ENCODE data around the gene SHISAL1.

SHISAL1 gene

DNA sequence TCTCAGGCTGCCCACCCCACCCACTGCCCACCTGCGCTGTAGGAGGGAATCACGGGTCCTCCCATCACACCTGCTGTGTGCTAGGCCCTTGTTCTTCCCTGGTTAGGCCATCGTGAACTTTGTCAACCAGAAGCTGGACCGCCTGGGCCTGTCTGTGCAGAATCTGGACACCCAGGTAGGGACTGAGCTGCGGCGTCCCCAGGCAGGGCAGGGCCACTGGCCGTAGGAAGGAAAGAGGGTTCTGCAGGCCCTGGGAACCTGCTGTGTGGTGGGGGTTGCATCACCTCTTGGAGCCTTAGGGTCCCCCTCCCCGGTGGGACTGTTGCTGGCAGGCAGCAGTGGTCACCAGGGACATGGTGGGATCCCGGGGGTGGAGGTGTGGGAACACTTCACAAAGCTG lies 116.5 kb downstream of the SHISAL1 start:
- no peaks in the 10 kb centered on the region for H3K36me3 ChIP-seq (ENCODE audit: control insufficient read depth in 1 of 2, insufficient read depth in 2 of 2, low read depth in 1 of 2, low read length in 2 of 2)
- no peak overlapping the region for H3K4ac ChIP-seq (ENCODE audit: low read depth in 1 of 2, low read length in 2 of 2)
- 62% methylated on average over 8 of the region's 9 CpGs for WGBS
- no peak overlapping the region for H2AK5ac ChIP-seq (ENCODE audit: low read length, severe bottlenecking)
- no peak for DNase-seq
- H3K27me3 ChIP-seq (ENCODE audit: control insufficient read depth in 1 of 2, insufficient read depth in 1 of 2, low read length in 2 of 2), result peaks cover 49 to 82% of the 10 kb centered on the region in 2 experiments
- peaks cover 5% of the 10 kb centered on the region for H3K4me1 ChIP-seq (ENCODE audit: control insufficient read depth, insufficient read depth, low read depth, low read length)
- no peaks in the 10 kb centered on the region for H3K79me1 ChIP-seq (replicated peaks; ENCODE audit: low read length, poor library complexity, severe bottlenecking)
- no peak overlapping the region for H3K23ac ChIP-seq (ENCODE audit: low read length in 2 of 2)
- no peak overlapping the region for H2BK12ac ChIP-seq (ENCODE audit: low read length in 2 of 2)
- no peak overlapping the region for H4K8ac ChIP-seq (ENCODE audit: low read length)
- H3K4me3 ChIP-seq (ENCODE audit: insufficient read depth in 1 of 2, low read depth in 1 of 2, low read length in 2 of 2), result no peak overlapping the region
- H3K9me3 ChIP-seq (ENCODE audit: control insufficient read depth, low read length), result no peaks in the 10 kb centered on the region
- H3K4me2 ChIP-seq (ENCODE audit: low read length, poor library complexity, severe bottlenecking), result no peak overlapping the region
- no peak overlapping the region for H2BK15ac ChIP-seq (ENCODE audit: low read depth, poor library complexity, severe bottlenecking)
- no peak overlapping the region for H3K18ac ChIP-seq (ENCODE audit: low read depth in 1 of 2, low read length in 2 of 2)
- H2BK120ac ChIP-seq (ENCODE audit: low read depth, low read length), result no peak overlapping the region
- no peak overlapping the region for H4K91ac ChIP-seq (ENCODE audit: low read length)
- H3K14ac ChIP-seq (ENCODE audit: low read length in 2 of 2), result peak overlapping the region in 1 of 2 experiments; percentile 50
- H2BK5ac ChIP-seq (ENCODE audit: low read depth, low read length, poor library complexity, severe bottlenecking), result no peak overlapping the region
- no peak overlapping the region for H3K9ac ChIP-seq (ENCODE audit: low read length)
- no peak overlapping the region for H2AFZ ChIP-seq (ENCODE audit: low read depth, low read length)
- H3K27ac ChIP-seq (ENCODE audit: low read length, poor library complexity, severe bottlenecking), result no peak overlapping the region

DNA sequence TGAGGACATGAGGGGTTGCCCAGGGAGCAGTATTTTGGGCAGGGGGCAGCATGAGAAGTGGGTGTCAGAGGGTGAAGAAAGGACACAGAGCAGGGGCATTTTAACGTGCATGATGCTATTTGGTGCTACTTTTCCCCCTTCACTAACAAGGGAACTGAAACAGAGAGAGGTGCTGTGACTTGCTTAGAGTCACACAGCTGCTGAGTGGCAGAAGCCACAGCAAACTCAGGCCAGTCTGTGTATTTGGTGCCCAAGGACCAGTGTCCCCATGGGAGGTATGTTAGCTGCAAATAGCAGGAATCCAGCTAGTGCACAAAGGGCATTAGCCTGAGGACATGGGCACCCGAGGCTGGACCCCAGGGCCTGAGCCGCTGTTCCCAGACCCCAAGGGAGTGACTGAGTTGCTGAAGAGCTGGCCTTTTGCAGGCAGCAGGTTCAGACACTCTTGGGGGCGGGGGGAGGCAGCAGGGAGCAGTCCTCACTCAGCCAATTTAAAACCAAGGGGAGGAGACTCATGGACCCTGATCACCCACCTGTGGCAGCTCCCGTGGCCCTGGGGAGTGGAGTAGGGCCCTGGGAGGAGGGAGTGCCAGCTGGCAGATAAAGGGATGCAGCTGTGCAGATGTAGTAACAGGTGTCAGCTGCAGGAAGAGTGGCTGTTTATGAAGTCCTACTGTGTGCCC lies 117.4 kb downstream of the SHISAL1 start:
- no peak for DNase-seq

DNA sequence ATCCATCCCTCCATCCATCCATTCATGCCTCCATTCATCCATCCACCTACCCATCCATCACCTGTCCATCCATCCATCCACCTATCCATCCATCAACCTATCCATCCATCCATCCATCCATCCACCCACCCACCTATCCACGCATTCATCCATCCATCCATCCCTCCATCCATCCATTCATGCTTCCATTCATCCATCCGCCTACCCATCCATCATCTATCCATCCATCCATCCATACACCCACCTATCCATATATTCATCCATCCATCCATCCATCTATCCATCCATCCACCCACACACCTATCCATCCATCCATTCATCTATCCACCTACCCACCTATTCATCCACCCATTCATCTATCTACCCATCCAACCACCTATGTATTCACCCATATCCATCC lies 118.2 kb downstream of the SHISAL1 start:
- Histone ChIP-seq H4K8ac (ENCODE audit: low read length) (no peak overlapping the region), H2BK5ac (ENCODE audit: low read depth, low read length, poor library complexity, severe bottlenecking) (no peak overlapping the region), H2AK5ac (ENCODE audit: low read length, severe bottlenecking) (no peak overlapping the region), H2BK12ac (ENCODE audit: low read length in 2 of 2) (no peak overlapping the region), H3K4me1 (ENCODE audit: control insufficient read depth, insufficient read depth, low read depth, low read length) (no peaks in the 10 kb centered on the region), H3K23ac (ENCODE audit: low read length in 2 of 2) (no peak overlapping the region), H3K36me3 (ENCODE audit: control insufficient read depth in 1 of 2, insufficient read depth in 2 of 2, low read depth in 1 of 2, low read length in 2 of 2) (no peaks in the 10 kb centered on the region), H2BK120ac (ENCODE audit: low read depth, low read length) (no peak overlapping the region), H2AFZ (ENCODE audit: low read depth, low read length) (no peak overlapping the region), H3K4ac (ENCODE audit: low read depth in 1 of 2, low read length in 2 of 2) (no peak overlapping the region), H3K79me1 (replicated peaks; ENCODE audit: low read length, poor library complexity, severe bottlenecking) (no peaks in the 10 kb centered on the region), H3K14ac (ENCODE audit: low read length in 2 of 2) (no peak overlapping the region), H4K91ac (ENCODE audit: low read length) (no peak overlapping the region), H3K27ac (ENCODE audit: low read length, poor library complexity, severe bottlenecking) (no peak overlapping the region), H3K18ac (ENCODE audit: low read depth in 1 of 2, low read length in 2 of 2) (no peak overlapping the region), H3K9me3 (ENCODE audit: control insufficient read depth, low read length) (no peaks in the 10 kb centered on the region), H2BK15ac (ENCODE audit: low read depth, poor library complexity, severe bottlenecking) (no peak overlapping the region), H3K27me3 (ENCODE audit: control insufficient read depth in 1 of 2, insufficient read depth in 1 of 2, low read length in 2 of 2) (peaks cover 33 to 66% of the 10 kb centered on the region in 2 experiments), H3K4me2 (ENCODE audit: low read length, poor library complexity, severe bottlenecking) (no peak overlapping the region), H3K9ac (ENCODE audit: low read length) (no peak overlapping the region), H3K4me3 (ENCODE audit: insufficient read depth in 1 of 2, low read depth in 1 of 2, low read length in 2 of 2) (no peak overlapping the region)
- no peak for DNase-seq
- 70% methylated on average over 2 of the region's 2 CpGs for WGBS

More for the DNA sequence above, 117.4 kb downstream of the SHISAL1 start:
- Histone ChIP-seq H3K36me3 (ENCODE audit: control insufficient read depth in 1 of 2, insufficient read depth in 2 of 2, low read depth in 1 of 2, low read length in 2 of 2) (no peaks in the 10 kb centered on the region), H3K27me3 (ENCODE audit: control insufficient read depth in 1 of 2, insufficient read depth in 1 of 2, low read length in 2 of 2) (peaks cover 40 to 74% of the 10 kb centered on the region in 2 experiments), H3K9me3 (ENCODE audit: control insufficient read depth, low read length) (no peaks in the 10 kb centered on the region), H2AFZ (ENCODE audit: low read depth, low read length) (no peak overlapping the region), H2BK5ac (ENCODE audit: low read depth, low read length, poor library complexity, severe bottlenecking) (no peak overlapping the region), H2BK120ac (ENCODE audit: low read depth, low read length) (no peak overlapping the region), H3K9ac (ENCODE audit: low read length) (no peak overlapping the region), H4K8ac (ENCODE audit: low read length) (no peak overlapping the region), H3K27ac (ENCODE audit: low read length, poor library complexity, severe bottlenecking) (no peak overlapping the region), H2AK5ac (ENCODE audit: low read length, severe bottlenecking) (no peak overlapping the region), H3K4me3 (ENCODE audit: insufficient read depth in 1 of 2, low read depth in 1 of 2, low read length in 2 of 2) (no peak overlapping the region), H3K23ac (ENCODE audit: low read length in 2 of 2) (no peak overlapping the region), H2BK12ac (ENCODE audit: low read length in 2 of 2) (no peak overlapping the region), H2BK15ac (ENCODE audit: low read depth, poor library complexity, severe bottlenecking) (no peak overlapping the region), H3K4me2 (ENCODE audit: low read length, poor library complexity, severe bottlenecking) (no peak overlapping the region), H3K4ac (ENCODE audit: low read depth in 1 of 2, low read length in 2 of 2) (no peak overlapping the region), H3K79me1 (replicated peaks; ENCODE audit: low read length, poor library complexity, severe bottlenecking) (no peaks in the 10 kb centered on the region), H3K4me1 (ENCODE audit: control insufficient read depth, insufficient read depth, low read depth, low read length) (no peaks in the 10 kb centered on the region), H3K18ac (ENCODE audit: low read depth in 1 of 2, low read length in 2 of 2) (no peak overlapping the region), H4K91ac (ENCODE audit: low read length) (no peak overlapping the region), H3K14ac (ENCODE audit: low read length in 2 of 2) (no peak overlapping the region)
- WGBS, result 67% methylated on average over 5 of the region's 5 CpGs
